HepG2 (cell line): ENCODE measurements around the gene OR12D3. TPM values are rescaled to one million over a fixed set of nuclear protein-coding genes. Genes with fewer than 3 reads are reported as not detected.

Experiments
- ATAC-seq: fragments of 200-7000 bp; cut with Tn5 transposase; 3 replicates; pipeline ENCODE4 v1.9.1; 2020; ENCODE audit warnings: mild to moderate bottlenecking, moderate library complexity
- BruUV-seq: library from RNA; stranded (reverse); fragments of 400-500 nt; replicated peaks from 2 replicates; lab custom pipeline; 2021; lab: Mats Ljungman, UMichigan
- CTCF ChIA-PET: fragments of 300-600 bp; formaldehyde crosslinking; extraction: SDS; loops from one replicate; lab custom pipeline; 2021; ENCODE audit warnings: low total read pairs, inconsistent platforms, low intra/inter-chr PET ratio; lab: Yijun Ruan, JAX
- POLR2A ChIA-PET: fragments of 350-600 bp; sonication (Branson Sonifier 250); formaldehyde crosslinking; loops from one replicate; lab custom pipeline; 2020; ENCODE audit warnings: antibody characterized with exemption, inconsistent platforms; lab: Yijun Ruan, JAX
- DNase-seq: peaks from one replicate; pipeline ENCODE4 v3.0.0-alpha.2; 2015; ENCODE audit warnings: low spot score
- FAIRE-seq: peaks from 3 replicates; lab custom pipeline; 2011; peaks lifted over from hg19 to GRCh38; lab: Jason Lieb, UNC
- H2AFZ ChIP-seq: one replicate; pipeline ENCODE4 v1.6.1; 2011; ENCODE audit warnings: low read length, inconsistent platforms
- H3K27ac ChIP-seq: fragments of 300-600 bp; 3 replicates; pipeline ENCODE4 v1.8.0; 2011; ENCODE audit warnings: mixed run types, mild to moderate bottlenecking, mixed read lengths, low read length, inconsistent platforms; ENCODE audit not compliant: insufficient read depth; ENCODE audit errors: extremely low read length
- H3K27me3 ChIP-seq, 2 experiments: fragments of 200-600 bp in 1 of 2; 2 replicates in 1 of 2; 3 replicates in 1 of 2; pipeline versions ENCODE4 v1.6.0 to v1.8.0; 2011; ENCODE audit warnings: low read length in 2 of 2, mild to moderate bottlenecking in 2 of 2, moderate library complexity in 2 of 2, inconsistent platforms in 1 of 2; ENCODE audit not compliant: insufficient read depth in 2 of 2, control insufficient read depth in 1 of 2
- H3K36me3 ChIP-seq, 2 experiments: fragments of 200-600 bp in 1 of 2; replicated peaks in 1 of 2; 2 replicates in 1 of 2; 3 replicates in 1 of 2; pipeline versions ENCODE4 v1.5.1 to v1.8.0; 2011; ENCODE audit warnings: low read length in 2 of 2, inconsistent platforms in 1 of 2; ENCODE audit not compliant: insufficient read depth in 2 of 2, control insufficient read depth in 1 of 2
- H3K4me1 ChIP-seq: 2 replicates; pipeline ENCODE4 v1.5.1; 2012; ENCODE audit warnings: low read length, inconsistent platforms; ENCODE audit not compliant: insufficient read depth
- H3K4me2 ChIP-seq: 2 replicates; pipeline ENCODE4 v1.6.0; 2011; ENCODE audit warnings: low read depth, low read length, inconsistent platforms
- H3K4me3 ChIP-seq, 3 experiments: fragments of 200-600 bp in 1 of 3; sonication (generic), shearing (Covaris generic) in 1 of 3; replicated peaks in 1 of 3; 2 replicates each; pipeline ENCODE4 v1.5.1; 2011 to 2016; ENCODE audit warnings: low read length in 3 of 3, inconsistent platforms in 2 of 3, low read depth in 2 of 3, mild to moderate bottlenecking in 2 of 3, control low read depth in 1 of 3, mixed read lengths in 1 of 3; ENCODE audit not compliant: insufficient read depth in 1 of 3
- H3K79me2 ChIP-seq: one replicate; pipeline ENCODE4 v1.6.1; 2011; ENCODE audit warnings: low read length, inconsistent platforms; ENCODE audit not compliant: insufficient read depth
- H3K9ac ChIP-seq: 2 replicates; pipeline ENCODE4 v1.6.0; 2011; ENCODE audit warnings: mild to moderate bottlenecking, low read depth, low read length, inconsistent platforms; ENCODE audit not compliant: insufficient read depth
- H3K9me3 ChIP-seq: 2 replicates; pipeline ENCODE4 v1.5.1; 2012; ENCODE audit warnings: mild to moderate bottlenecking, low read length
- H4K20me1 ChIP-seq: 2 replicates; pipeline ENCODE4 v1.6.0; 2011; ENCODE audit warnings: inconsistent platforms, mild to moderate bottlenecking, low read length, moderate library complexity; ENCODE audit not compliant: insufficient read depth
- E2F1 ChIP-seq: sonication (generic); formaldehyde crosslinking; IDR thresholded peaks from 2 replicates; pipeline ENCODE4 v1.5.0; 2020; ENCODE audit warnings: missing genetic modification reagents
- GATAD2A ChIP-seq: IDR thresholded peaks from 2 replicates; pipeline ENCODE4 v1.6.1; 2016
- MTF1 ChIP-seq: sonication (generic); formaldehyde crosslinking; IDR thresholded peaks from 2 replicates; pipeline ENCODE4 v1.5.0; 2020; ENCODE audit warnings: missing genetic modification reagents
- NFE2 ChIP-seq: sonication (generic); formaldehyde crosslinking; IDR thresholded peaks from 2 replicates; pipeline ENCODE4 v1.4.0; 2020; ENCODE audit warnings: missing genetic modification reagents
- PRPF4 ChIP-seq: fragments of 200-400 bp; formaldehyde crosslinking; IDR thresholded peaks from 2 replicates; pipeline ENCODE4 v1.6.1; 2016; ENCODE audit warnings: low read length, low read depth; ENCODE audit not compliant: poor library complexity, severe bottlenecking
- RBFOX2 ChIP-seq: fragments of 200-400 bp; formaldehyde crosslinking; IDR thresholded peaks from 2 replicates; pipeline ENCODE4 v1.6.1; 2017; ENCODE audit warnings: low read depth, mild to moderate bottlenecking, low read length
- REL ChIP-seq: sonication (generic); formaldehyde crosslinking; conservative IDR thresholded peaks from 2 replicates; pipeline ENCODE4 v1.8.0; 2022; ENCODE audit warnings: mild to moderate bottlenecking, missing genetic modification reagents, moderate library complexity
- RXRB ChIP-seq: IDR thresholded peaks from 2 replicates; pipeline ENCODE4 v1.6.1; 2016; ENCODE audit warnings: borderline replicate concordance, missing genetic modification reagents, missing compliant biosample characterization
- SIX4 ChIP-seq: sonication (generic); formaldehyde crosslinking; IDR thresholded peaks from 2 replicates; pipeline ENCODE4 v1.4.0; 2020; ENCODE audit warnings: missing genetic modification reagents
- SNAPC2 ChIP-seq: sonication (generic); formaldehyde crosslinking; IDR thresholded peaks from 2 replicates; pipeline ENCODE4 v1.8.1; 2022; ENCODE audit warnings: mild to moderate bottlenecking, missing genetic modification reagents
- SYNCRIP ChIP-seq: fragments of 200-400 bp; formaldehyde crosslinking; IDR thresholded peaks from 2 replicates; pipeline ENCODE4 v1.6.1; 2018; ENCODE audit warnings: mild to moderate bottlenecking, low read depth, low read length; ENCODE audit not compliant: insufficient read depth
- TARDBP ChIP-seq: sonication (generic); formaldehyde crosslinking; IDR thresholded peaks from 2 replicates; pipeline ENCODE4 v1.8.0; 2022; ENCODE audit warnings: mild to moderate bottlenecking, missing genetic modification reagents
- TBX3 ChIP-seq: fragments of 450-650 bp; IDR thresholded peaks from 2 replicates; pipeline ENCODE4 v1.6.1; 2017; ENCODE audit warnings: antibody characterized with exemption, mild to moderate bottlenecking, inconsistent platforms, borderline replicate concordance
- TOPORS ChIP-seq: sonication (generic); formaldehyde crosslinking; IDR thresholded peaks from 2 replicates; pipeline ENCODE4 v1.8.0; 2023; ENCODE audit warnings: mild to moderate bottlenecking, missing genetic modification reagents
- ZFP41 ChIP-seq: sonication (generic); formaldehyde crosslinking; IDR thresholded peaks from 2 replicates; pipeline ENCODE4 v1.4.0; 2020; ENCODE audit warnings: mild to moderate bottlenecking, missing genetic modification reagents, borderline replicate concordance
- ZNF234 ChIP-seq: sonication (generic); formaldehyde crosslinking; conservative IDR thresholded peaks from 2 replicates; pipeline ENCODE4 v1.5.1; 2020; ENCODE audit warnings: mild to moderate bottlenecking, missing genetic modification reagents
- ZNF614 ChIP-seq: IDR thresholded peaks from 2 replicates; pipeline ENCODE4 v1.6.1; 2018; ENCODE audit warnings: missing biosample characterization, missing genetic modification reagents, inconsistent platforms, borderline replicate concordance
- ZNF670 ChIP-seq: sonication (generic); formaldehyde crosslinking; IDR thresholded peaks from 2 replicates; pipeline ENCODE4 v1.8.0; 2022; ENCODE audit warnings: mild to moderate bottlenecking, missing genetic modification reagents, borderline replicate concordance
- WGBS: methylation state at CpG from one replicate; pipeline ENCODE4 v1.1.6; 2017; ENCODE audit warnings: low lambda C conversion rate; 5-methylcytosine and 5-hydroxymethylcytosine counted together
- in situ Hi-C: cut with HindIII; loops from 2 replicates; pipeline ENCODE4 v1.10.0; 2017; ENCODE audit warnings: low pct_unique_long_range_greater_than_20kb; ENCODE audit not compliant: extremely low pct_ligation_motif_present
- intact Hi-C: fragments of 100-400 bp; cut with micrococcal nuclease; formaldehyde crosslinking; loops from one replicate; pipeline ENCODE4 v1.10.0; 2022; ENCODE audit not compliant: unreplicated experiment
- polyA plus RNA-seq, 8 experiments: library from polyadenylated mRNA; depleted of rRNA in 3 of 8; stranded (reverse) in 7 of 8; unstranded in 1 of 8; fragments of >200 nt; fragmentation: Illumina TruSeq in 4 of 8; extraction: Trizol in 4 of 8; gene quantifications; 2 replicates each; pipeline versions ENCODE4 v1.2.1 to v1.2.3, GENCODE V29; 2011 to 2016; ENCODE audit warnings: low read depth in 4 of 8, missing spikeins in 1 of 8, mixed read lengths in 1 of 8; ENCODE audit not compliant: insufficient read depth in 1 of 8
- total RNA-seq, 5 experiments: library from RNA; depleted of rRNA; stranded (reverse); fragments of >200 nt; fragmentation: Illumina TruSeq; extraction: Trizol; gene quantifications; 2 replicates each; pipeline ENCODE4 v1.2.3, GENCODE V29; 2016; ENCODE audit warnings: low read depth in 1 of 5
- TF ChIP-seq, protein P1 (sequence below): sonication (generic); formaldehyde crosslinking; IDR thresholded peaks from 2 replicates; pipeline ENCODE4 v1.4.0; 2020; ENCODE audit warnings: missing genetic modification reagents, borderline replicate concordance
- TF ChIP-seq, protein P2 (sequence below): sonication (generic); formaldehyde crosslinking; conservative IDR thresholded peaks from 2 replicates; pipeline ENCODE4 v1.4.0; 2020; ENCODE audit warnings: missing genetic modification reagents

Gene OR12D3
- total and polyA plus RNA-seq, 2 of the 13 experiments (the other 11 are each of a cell fraction or from before 2014, with no cell fraction given), result not detected

DNA sequence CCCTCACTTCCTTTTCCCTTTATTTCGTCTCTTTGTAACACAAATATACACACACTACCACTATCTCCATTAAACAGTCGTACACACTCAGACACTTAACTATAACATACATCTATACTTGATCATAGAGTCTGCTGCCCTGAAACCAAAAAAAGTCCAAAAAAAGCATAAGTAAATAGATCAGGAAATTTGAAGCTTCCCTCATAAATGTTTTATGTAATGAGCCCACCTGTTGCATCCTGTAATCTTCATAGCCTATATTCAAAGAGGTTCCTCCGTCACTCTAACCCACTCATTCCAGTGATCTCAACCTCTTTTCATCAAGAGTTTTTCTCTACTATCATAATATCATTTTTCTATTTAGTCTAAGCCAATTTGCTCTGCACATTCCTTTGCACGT, 13.4 kb upstream of the OR12D3 start:
- CTCF ChIA-PET, result no interaction called here
- WGBS, result under 1% methylated on average over 4 of the region's 4 CpGs

More for the DNA sequence above, 13.4 kb upstream of the OR12D3 start:
- ATAC-seq (no peak), FAIRE-seq (no peak), DNase-seq (no peak)
- Histone ChIP-seq H3K4me3 (no peak overlapping the region), H3K79me2 (no peaks in the 10 kb centered on the region), H3K9ac (no peak overlapping the region), H3K36me3 (no peaks in the 10 kb centered on the region), H3K27me3 (no peaks in the 10 kb centered on the region), H3K4me2 (no peak overlapping the region), H3K9me3 (no peaks in the 10 kb centered on the region), H3K27ac (no peak overlapping the region), H3K4me1 (no peaks in the 10 kb centered on the region), H2AFZ (no peak overlapping the region), H4K20me1 (no peaks in the 10 kb centered on the region)
- no TSS peak for BruUV-seq
- in situ Hi-C loops, result no loop called here
- intact Hi-C loops, result no loop called here
- POLR2A ChIA-PET, result no interaction called here
- TF ChIP-seq RXRB (no peak), ZNF234 (CRISPR knock-in tag) (no peak), TOPORS (CRISPR knock-in tag) (no peak), PRPF4 (no peak), RBFOX2 (no peak), MTF1 (no peak), SYNCRIP (no peak), E2F1 (CRISPR knock-in tag) (no peak), SIX4 (CRISPR knock-in tag) (no peak), ZNF614 (no peak), GATAD2A (CRISPR knock-in tag) (no peak), TBX3 (no peak), SNAPC2 (CRISPR knock-in tag) (no peak), TARDBP (CRISPR knock-in tag) (no peak), ZFP41 (CRISPR knock-in tag) (no peak), REL (no peak), NFE2 (CRISPR knock-in tag) (no peak), ZNF670 (CRISPR knock-in tag) (no peak)
- TF ChIP-seq, protein P1, sequence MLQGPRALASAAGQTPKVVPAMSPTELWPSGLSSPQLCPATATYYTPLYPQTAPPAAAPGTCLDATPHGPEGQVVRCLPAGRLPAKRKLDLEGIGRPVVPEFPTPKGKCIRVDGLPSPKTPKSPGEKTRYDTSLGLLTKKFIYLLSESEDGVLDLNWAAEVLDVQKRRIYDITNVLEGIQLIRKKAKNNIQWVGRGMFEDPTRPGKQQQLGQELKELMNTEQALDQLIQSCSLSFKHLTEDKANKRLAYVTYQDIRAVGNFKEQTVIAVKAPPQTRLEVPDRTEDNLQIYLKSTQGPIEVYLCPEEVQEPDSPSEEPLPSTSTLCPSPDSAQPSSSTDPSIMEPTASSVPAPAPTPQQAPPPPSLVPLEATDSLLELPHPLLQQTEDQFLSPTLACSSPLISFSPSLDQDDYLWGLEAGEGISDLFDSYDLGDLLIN (CRISPR knock-in tag), result no peak
- TF ChIP-seq, protein P2, sequence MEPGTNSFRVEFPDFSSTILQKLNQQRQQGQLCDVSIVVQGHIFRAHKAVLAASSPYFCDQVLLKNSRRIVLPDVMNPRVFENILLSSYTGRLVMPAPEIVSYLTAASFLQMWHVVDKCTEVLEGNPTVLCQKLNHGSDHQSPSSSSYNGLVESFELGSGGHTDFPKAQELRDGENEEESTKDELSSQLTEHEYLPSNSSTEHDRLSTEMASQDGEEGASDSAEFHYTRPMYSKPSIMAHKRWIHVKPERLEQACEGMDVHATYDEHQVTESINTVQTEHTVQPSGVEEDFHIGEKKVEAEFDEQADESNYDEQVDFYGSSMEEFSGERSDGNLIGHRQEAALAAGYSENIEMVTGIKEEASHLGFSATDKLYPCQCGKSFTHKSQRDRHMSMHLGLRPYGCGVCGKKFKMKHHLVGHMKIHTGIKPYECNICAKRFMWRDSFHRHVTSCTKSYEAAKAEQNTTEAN (CRISPR knock-in tag), result no peak
- TF ChIP-seq, all 625 proteins: peak for 0
